Hepatocyte (in vitro differentiated cells): ENCODE measurements around the gene KPNB1. TPM values are rescaled to one million over a fixed set of nuclear protein-coding genes. Genes with fewer than 3 reads are reported as not detected.

Source experiments
- DNase-seq: peaks from one replicate; pipeline ENCODE4 v3.0.0-alpha.2; 2016; ENCODE audit warnings: low spot score
- H2AFZ ChIP-seq: fragments of 200-600 bp; sonication (generic); 2 replicates; pipeline ENCODE4 v1.6.0; 2016; ENCODE audit warnings: antibody characterized with exemption, mild to moderate bottlenecking
- H3K27ac ChIP-seq: fragments of 200-600 bp; sonication (generic); 2 replicates; pipeline ENCODE4 v1.5.1; 2016; ENCODE audit warnings: mild to moderate bottlenecking
- H3K27me3 ChIP-seq: fragments of 200-600 bp; sonication (generic); 2 replicates; pipeline ENCODE4 v1.6.1; 2016
- H3K36me3 ChIP-seq: fragments of 200-600 bp; sonication (generic); replicated peaks from 2 replicates; pipeline ENCODE4 v1.5.1; 2016; ENCODE audit warnings: low read depth; ENCODE audit not compliant: insufficient read depth
- H3K4me1 ChIP-seq: fragments of 200-600 bp; sonication (generic); 2 replicates; pipeline ENCODE4 v1.5.1; 2016; ENCODE audit warnings: mild to moderate bottlenecking, moderate library complexity; ENCODE audit not compliant: insufficient read depth
- H3K4me2 ChIP-seq: fragments of 200-600 bp; sonication (generic); 2 replicates; pipeline ENCODE4 v1.6.0; 2016
- H3K4me3 ChIP-seq: fragments of 200-600 bp; sonication (generic); 2 replicates; pipeline ENCODE4 v1.5.1; 2016; ENCODE audit warnings: mild to moderate bottlenecking
- H3K79me2 ChIP-seq: fragments of 200-600 bp; sonication (generic); 2 replicates; pipeline ENCODE4 v1.6.0; 2017; ENCODE audit warnings: mild to moderate bottlenecking
- H3K9me2 ChIP-seq: fragments of 200-600 bp; sonication (generic); replicated peaks from 2 replicates; pipeline ENCODE4 v1.6.0; 2017; ENCODE audit warnings: mild to moderate bottlenecking; ENCODE audit not compliant: insufficient read depth
- H3K9me3 ChIP-seq: fragments of 200-600 bp; sonication (generic); 2 replicates; pipeline ENCODE4 v1.5.1; 2016; ENCODE audit warnings: low read depth, mild to moderate bottlenecking
- H4K20me1 ChIP-seq: fragments of 200-600 bp; sonication (generic); 2 replicates; pipeline ENCODE4 v1.6.0; 2016; ENCODE audit warnings: mild to moderate bottlenecking; ENCODE audit not compliant: insufficient read depth, poor library complexity, severe bottlenecking
- CTCF ChIP-seq: fragments of 200-600 bp; sonication (generic); IDR thresholded peaks from 2 replicates; pipeline ENCODE4 v1.5.1; 2016; ENCODE audit warnings: antibody characterized with exemption, mild to moderate bottlenecking; ENCODE audit not compliant: poor library complexity
- EZH2 ChIP-seq: fragments of 200-600 bp; sonication (generic); IDR thresholded peaks from 2 replicates; pipeline ENCODE4 v1.6.1; 2016; ENCODE audit warnings: antibody characterized with exemption, mild to moderate bottlenecking, borderline replicate concordance
- EZH2phosphoT487 ChIP-seq: fragments of 200-600 bp; sonication (generic); IDR thresholded peaks from one replicate; pipeline ENCODE4 v1.6.1; 2018; ENCODE audit warnings: antibody characterized with exemption, mild to moderate bottlenecking, low read depth, moderate library complexity; ENCODE audit not compliant: unreplicated experiment, severe bottlenecking
- WGBS: methylation state at CpG from one replicate; pipeline ENCODE4 v1.1.6; 2016; ENCODE audit warnings: low lambda C conversion rate; ENCODE audit errors: missing lambda C conversion rate; 5-methylcytosine and 5-hydroxymethylcytosine counted together
- polyA plus RNA-seq: library from polyadenylated mRNA; unstranded; fragments of >200 nt; fragmentation: Nextera tagmentation; extraction: Ambion mirVana; gene quantifications from 2 replicates; pipeline ENCODE4 v1.2.1, GENCODE V29; 2016
- total RNA-seq: library from RNA; depleted of rRNA; stranded (reverse); fragments of >200 nt; gene quantifications from 2 replicates; pipeline ENCODE4 v1.2.3, GENCODE V29; 2014

Gene KPNB1
- total and polyA plus RNA-seq, 2 experiments from 2014 or later, result 59.5 to 194 TPM

GRCh38 chr17:47700471-47701449 lies 51.0 kb downstream of the KPNB1 start:
- Histone ChIP-seq H3K9me3 (no peaks in the 10 kb centered on the region), H3K9me2 (no peaks in the 10 kb centered on the region), H3K36me3 (no peaks in the 10 kb centered on the region), H3K27ac (no peak overlapping the region), H4K20me1 (peaks cover 5% of the 10 kb centered on the region), H2AFZ (no peak overlapping the region), H3K4me2 (no peak overlapping the region), H3K27me3 (no peaks in the 10 kb centered on the region), H3K4me1 (no peaks in the 10 kb centered on the region), H3K4me3 (no peak overlapping the region), H3K79me2 (no peaks in the 10 kb centered on the region)
- 92% methylated on average over 13 of the region's 13 CpGs for WGBS
- TF ChIP-seq EZH2phosphoT487, result no peak
- no peak for TF ChIP-seq EZH2
- TF ChIP-seq CTCF, result no peak
- no peak for DNase-seq

DNA sequence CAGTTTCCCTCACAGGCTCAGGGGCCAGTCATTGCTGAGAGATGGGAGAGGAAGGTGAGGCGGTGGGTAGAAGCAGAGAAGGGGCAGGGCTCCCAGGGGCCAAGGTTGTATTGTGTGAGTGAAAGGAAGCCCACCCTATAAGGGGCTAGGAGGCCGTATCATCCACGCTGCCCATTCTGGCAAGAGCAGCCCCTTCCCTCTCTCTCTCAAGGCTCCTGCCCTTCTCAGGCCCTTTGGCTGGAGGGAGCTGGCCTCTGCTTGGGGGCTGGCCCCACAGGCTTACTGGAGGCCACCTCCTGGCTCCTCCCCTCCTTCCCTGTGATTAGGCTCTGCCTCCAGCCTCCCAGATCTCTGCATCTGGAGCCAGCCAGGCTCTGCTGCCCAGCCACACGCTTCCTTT lies 51.9 kb downstream of the KPNB1 start:
- Histone ChIP-seq H3K4me2 (no peak overlapping the region), H3K4me3 (no peak overlapping the region), H3K27me3 (no peaks in the 10 kb centered on the region), H3K27ac (no peak overlapping the region), H2AFZ (no peak overlapping the region), H3K9me2 (no peaks in the 10 kb centered on the region), H3K79me2 (no peaks in the 10 kb centered on the region), H4K20me1 (peaks cover 5% of the 10 kb centered on the region), H3K4me1 (no peaks in the 10 kb centered on the region), H3K9me3 (no peaks in the 10 kb centered on the region), H3K36me3 (no peaks in the 10 kb centered on the region)
- no peak for TF ChIP-seq EZH2
- TF ChIP-seq CTCF, result no peak
- TF ChIP-seq EZH2phosphoT487, result no peak
- 79% methylated on average over 4 of the region's 4 CpGs for WGBS
- DNase-seq, result no peak

- peaks cover 5% of the 10 kb centered on the region for H4K20me1 ChIP-seq
These were observed 52.8 kb downstream of the KPNB1 start for GRCh38 chr17:47702391-47702995.

More at GRCh38 chr17:47702391-47702995, 52.8 kb downstream of the KPNB1 start:
- no peaks in the 10 kb centered on the region for H3K79me2 ChIP-seq
- H3K27me3 ChIP-seq, result no peaks in the 10 kb centered on the region
- H3K4me3 ChIP-seq, result no peak overlapping the region
- WGBS, result 91% methylated on average over 9 of the region's 12 CpGs
- H3K9me3 ChIP-seq, result no peaks in the 10 kb centered on the region
- H2AFZ ChIP-seq, result no peak overlapping the region
- no peaks in the 10 kb centered on the region for H3K36me3 ChIP-seq
- H3K9me2 ChIP-seq, result no peaks in the 10 kb centered on the region
- no peak overlapping the region for H3K27ac ChIP-seq
- no peak overlapping the region for H3K4me2 ChIP-seq
- no peak for TF ChIP-seq EZH2
- no peak for TF ChIP-seq EZH2phosphoT487
- no peak for TF ChIP-seq CTCF
- DNase-seq, result no peak
- no peaks in the 10 kb centered on the region for H3K4me1 ChIP-seq
